Fibroblast of lung (primary cell): ENCODE results near the gene NR3C2. TPM values are rescaled to one million over a fixed set of nuclear protein-coding genes. Genes with fewer than 3 reads are reported as not detected.

ENCODE experiments used
- DNase-seq, 2 donors: peaks; one replicate each; pipeline versions ENCODE4 v3.0.0 to v3.0.0-alpha.2; 2010; ENCODE audit warnings: low read depth in 2 of 2
- H2AFZ ChIP-seq: 2 replicates; pipeline ENCODE4 v1.5.1; 2012; ENCODE audit warnings: low read length, control low read depth, inconsistent platforms
- H3K27ac ChIP-seq: 2 replicates; pipeline ENCODE4 v1.5.1; 2011; ENCODE audit warnings: low read length, control low read depth; ENCODE audit not compliant: insufficient read depth
- H3K27me3 ChIP-seq: 2 replicates; pipeline ENCODE4 v1.5.1; 2011; ENCODE audit warnings: mild to moderate bottlenecking, low read length; ENCODE audit not compliant: control insufficient read depth, insufficient read depth
- H3K36me3 ChIP-seq: 2 replicates; pipeline ENCODE4 v1.5.1; 2011; ENCODE audit warnings: low read length; ENCODE audit not compliant: control insufficient read depth, insufficient read depth
- H3K4me1 ChIP-seq: 2 replicates; pipeline ENCODE4 v1.5.1; 2011; ENCODE audit warnings: low read length; ENCODE audit not compliant: control insufficient read depth, insufficient read depth; ENCODE audit errors: extremely low read depth
- H3K4me2 ChIP-seq: 2 replicates; pipeline ENCODE4 v1.5.1; 2011; ENCODE audit warnings: low read length, control low read depth; ENCODE audit not compliant: insufficient read depth; ENCODE audit errors: extremely low read depth
- H3K4me3 ChIP-seq, 4 experiments: fragments of 200-600 bp in 1 of 4; sonication (generic) in 1 of 4; replicated peaks in 1 of 4; 2 replicates each; pipeline ENCODE4 v1.5.1; 2011 to 2016; ENCODE audit warnings: low read length in 4 of 4, low read depth in 3 of 4, mild to moderate bottlenecking in 3 of 4, control low read depth in 2 of 4, inconsistent platforms in 1 of 4, mixed read lengths in 1 of 4; ENCODE audit not compliant: insufficient read depth in 1 of 4; ENCODE audit errors: control extremely low read depth in 1 of 4
- H3K79me2 ChIP-seq: 2 replicates; pipeline ENCODE4 v1.5.1; 2012; ENCODE audit warnings: mild to moderate bottlenecking, low read length, inconsistent platforms; ENCODE audit not compliant: control insufficient read depth, insufficient read depth
- H3K9ac ChIP-seq: 2 replicates; pipeline ENCODE4 v1.5.1; 2011; ENCODE audit warnings: mild to moderate bottlenecking, low read length, control low read depth; ENCODE audit not compliant: insufficient read depth
- H3K9me3 ChIP-seq: 2 replicates; pipeline ENCODE4 v1.5.1; 2012; ENCODE audit warnings: low read depth, low read length; ENCODE audit not compliant: control insufficient read depth, insufficient read depth
- H4K20me1 ChIP-seq: 2 replicates; pipeline ENCODE4 v1.5.1; 2011; ENCODE audit warnings: low read length; ENCODE audit not compliant: control insufficient read depth, insufficient read depth; ENCODE audit errors: extremely low read depth
- CTCF ChIP-seq, 2 donors: IDR thresholded peaks in 1 of 2; conservative IDR thresholded peaks in 1 of 2; 1 replicate in 1 of 2; 2 replicates in 1 of 2; pipeline ENCODE4 v1.5.1; 2011 to 2012; ENCODE audit warnings: low read length in 2 of 2, control low read depth in 1 of 2, inconsistent platforms in 1 of 2, low read depth in 1 of 2, mild to moderate bottlenecking in 1 of 2
- EZH2 ChIP-seq: IDR thresholded peaks from 2 replicates; pipeline ENCODE4 v1.5.1; 2012; ENCODE audit warnings: low read length, control low read depth, mild to moderate bottlenecking; ENCODE audit errors: missing control alignments
- polyA plus RNA-seq, 2 donors: library from polyadenylated mRNA; depleted of rRNA in 1 of 2; stranded (reverse) in 1 of 2; unstranded in 1 of 2; fragments of >200 nt; gene quantifications; 2 replicates each; pipeline ENCODE4 v1.2.1, GENCODE V29; 2011 to 2012; ENCODE audit warnings: missing spikeins in 1 of 2
- total RNA-seq: library from RNA; depleted of rRNA; stranded (reverse); fragments of >200 nt; gene quantifications from 2 replicates; pipeline ENCODE4 v1.2.1, GENCODE V29; 2014

Gene NR3C2
- total and polyA plus RNA-seq, 2 donors (not counting 1 experiment from before 2014, with no cell fraction given): 1.9 to 7.4 TPM

GRCh38 chr4:148215202-148215601 is 227.0 kb downstream of the NR3C2 start:
- Histone ChIP-seq H4K20me1 (no peaks in the 10 kb centered on the region), H3K4me2 (peak overlapping the region; percentile 23), H3K9ac (no peak overlapping the region), H3K36me3 (no peaks in the 10 kb centered on the region), H3K4me3 (no peak overlapping the region), H3K9me3 (no peaks in the 10 kb centered on the region), H3K27me3 (no peaks in the 10 kb centered on the region), H3K79me2 (no peaks in the 10 kb centered on the region), H3K4me1 (no peaks in the 10 kb centered on the region), H2AFZ (no peak overlapping the region), H3K27ac (no peak overlapping the region)
- TF ChIP-seq EZH2 (no peak), CTCF (conservative IDR thresholded peaks at IDR 0.05 in 1 of 2, IDR thresholded peaks at IDR 0.05 in 1 of 2; ENCODE audit: low read depth in 1 of 2, low read length in 2 of 2) (no peak)
- no peak for DNase-seq

GRCh38 chr4:148214529-148215166 is 227.6 kb downstream of the NR3C2 start:
- Histone ChIP-seq H3K9me3 (no peaks in the 10 kb centered on the region), H3K9ac (no peak overlapping the region), H3K4me2 (peak overlapping the region; percentile 23), H3K4me3 (no peak overlapping the region), H3K4me1 (no peaks in the 10 kb centered on the region), H3K27me3 (no peaks in the 10 kb centered on the region), H4K20me1 (no peaks in the 10 kb centered on the region), H3K27ac (no peak overlapping the region), H3K36me3 (no peaks in the 10 kb centered on the region), H2AFZ (no peak overlapping the region), H3K79me2 (no peaks in the 10 kb centered on the region)
- no peak for TF ChIP-seq EZH2
- no peak for TF ChIP-seq CTCF (conservative IDR thresholded peaks at IDR 0.05 in 1 of 2, IDR thresholded peaks at IDR 0.05 in 1 of 2; ENCODE audit: low read depth in 1 of 2, low read length in 2 of 2)
- peak; percentile 2 to 54 for DNase-seq

GRCh38 chr4:148211533-148211932 is 230.7 kb downstream of the NR3C2 start:
- no peaks in the 10 kb centered on the region for H3K4me1 ChIP-seq
- H3K4me3 ChIP-seq: no peak overlapping the region
- H3K36me3 ChIP-seq: no peaks in the 10 kb centered on the region
- no peaks in the 10 kb centered on the region for H3K27me3 ChIP-seq
- H2AFZ ChIP-seq: no peak overlapping the region
- no peaks in the 10 kb centered on the region for H3K79me2 ChIP-seq
- H3K9me3 ChIP-seq: no peaks in the 10 kb centered on the region
- no peak overlapping the region for H3K9ac ChIP-seq
- no peak for TF ChIP-seq EZH2
- no peak for TF ChIP-seq CTCF (conservative IDR thresholded peaks at IDR 0.05 in 1 of 2, IDR thresholded peaks at IDR 0.05 in 1 of 2; ENCODE audit: low read depth in 1 of 2, low read length in 2 of 2)
- H3K4me2 ChIP-seq: no peak overlapping the region
- H3K27ac ChIP-seq: no peak overlapping the region
- DNase-seq: no peak
- no peaks in the 10 kb centered on the region for H4K20me1 ChIP-seq
